ENCODE data around the gene OVOL3.
"Not testable (repeated sequence)": the region's sequence is repeated elsewhere in the genome, so short reads cannot be mapped to it uniquely, and the experiment has no call there.

The OVOL3 gene

GRCh38 chr19:36110487-36111199 lies at the start of gene OVOL3:
TSS of gene OVOL3 (plus strand) at chr19:36111143. CDS start at chr19:36111203, 60 bp downstream.
- no peak for DNase-seq (ENCODE audit: low read depth in 1 of 2, low spot score in 1 of 2)

GRCh38 chr19:36061367-36061766 lies 49.6 kb upstream of the OVOL3 start:
- DNase-seq (ENCODE audit: low read depth in 1 of 2, low spot score in 1 of 2), result no peak

GRCh38 chr19:36064826-36065225 lies 46.1 kb upstream of the OVOL3 start:
- no peak for DNase-seq (ENCODE audit: low read depth in 1 of 2, low spot score in 1 of 2)

GRCh38 chr19:36067681-36068080 lies 43.3 kb upstream of the OVOL3 start:
- no peak for DNase-seq (ENCODE audit: low read depth in 1 of 2, low spot score in 1 of 2)

GRCh38 chr19:36068810-36069499 lies 42.0 kb upstream of the OVOL3 start:
- not testable (repeated sequence) for DNase-seq (ENCODE audit: low read depth in 1 of 2, low spot score in 1 of 2)

- no peak for DNase-seq (ENCODE audit: low read depth in 1 of 2, low spot score in 1 of 2)
Observed at GRCh38 chr19:36072081-36072480, 38.9 kb upstream of the OVOL3 start.

- no peak for DNase-seq (ENCODE audit: low read depth in 1 of 2, low spot score in 1 of 2)
Observed at GRCh38 chr19:36073121-36073876, 37.6 kb upstream of the OVOL3 start.

GRCh38 chr19:36079389-36079945 lies 31.5 kb upstream of the OVOL3 start:
- DNase-seq (ENCODE audit: low read depth in 1 of 2, low spot score in 1 of 2), result no peak

- DNase-seq (ENCODE audit: low read depth in 1 of 2, low spot score in 1 of 2), result no peak
Observed at GRCh38 chr19:36081385-36081784, 29.6 kb upstream of the OVOL3 start.

- DNase-seq (ENCODE audit: low read depth in 1 of 2, low spot score in 1 of 2), result no peak
Observed at GRCh38 chr19:36081894-36082293, 29.0 kb upstream of the OVOL3 start.

- DNase-seq (ENCODE audit: low read depth in 1 of 2, low spot score in 1 of 2), result no peak
Observed at GRCh38 chr19:36082916-36083315, 28.0 kb upstream of the OVOL3 start.

GRCh38 chr19:36084231-36085009 lies 26.5 kb upstream of the OVOL3 start:
- DNase-seq (ENCODE audit: low read depth in 1 of 2, low spot score in 1 of 2), result no peak

GRCh38 chr19:36086326-36086725 lies 24.6 kb upstream of the OVOL3 start:
- no peak for DNase-seq (ENCODE audit: low read depth in 1 of 2, low spot score in 1 of 2)

GRCh38 chr19:36089847-36090246 lies 21.1 kb upstream of the OVOL3 start:
- no peak for DNase-seq (ENCODE audit: low read depth in 1 of 2, low spot score in 1 of 2)

- DNase-seq (ENCODE audit: low read depth in 1 of 2, low spot score in 1 of 2), result no peak
Observed at GRCh38 chr19:36090910-36091695, 19.8 kb upstream of the OVOL3 start.

- no peak for DNase-seq (ENCODE audit: low read depth in 1 of 2, low spot score in 1 of 2)
Observed at GRCh38 chr19:36092566-36092965, 18.4 kb upstream of the OVOL3 start.

- no peak for DNase-seq (ENCODE audit: low read depth in 1 of 2, low spot score in 1 of 2)
Observed at GRCh38 chr19:36093146-36093662, 17.7 kb upstream of the OVOL3 start.

GRCh38 chr19:36093687-36094086 lies 17.3 kb upstream of the OVOL3 start:
- no peak for DNase-seq (ENCODE audit: low read depth in 1 of 2, low spot score in 1 of 2)

- DNase-seq (ENCODE audit: low read depth in 1 of 2, low spot score in 1 of 2), result no peak
Observed at GRCh38 chr19:36097036-36097435, 13.9 kb upstream of the OVOL3 start.

Data from activated CD4-positive, alpha-beta T cell treated with anti-CD3 and anti-CD28 coated beads, Interleukin-2, amount 50 U/mL, for 24 hours (primary cell).